ENCODE data around the gene NECAB3.

GRCh38 chr20:33669224-33669623 lies 5.0 kb downstream of the NECAB3 start:
- TF ChIP-seq REST (IDR thresholded peaks at IDR 0.05; ENCODE audit: low read depth) (no peak), EP300 (IDR thresholded peaks at IDR 0.05; ENCODE audit: borderline replicate concordance) (no peak), FOXM1 (IDR thresholded peaks at IDR 0.05; ENCODE audit: borderline replicate concordance, low read depth) (no peak), USF1 (IDR thresholded peaks at IDR 0.05) (no peak), MAX (IDR thresholded peaks at IDR 0.05) (no peak), TAF1 (IDR thresholded peaks at IDR 0.05; ENCODE audit: low read depth) (no peak), RAD21 (IDR thresholded peaks at IDR 0.05; ENCODE audit: low read depth) (no peak), YY1 (IDR thresholded peaks at IDR 0.05; ENCODE audit: low read depth) (no peak), CEBPB (IDR thresholded peaks at IDR 0.05) (no peak)

All from Ishikawa (cell line).